GM20000 (cell line): ENCODE data around the gene ST6GALNAC4.

Experiments used
- DNase-seq: peaks from one replicate; pipeline ENCODE4 v3.0.0; 2012; ENCODE audit warnings: low spot score
- CTCF ChIP-seq: IDR thresholded peaks from 2 replicates; pipeline ENCODE4 v1.5.1; 2012; ENCODE audit warnings: mild to moderate bottlenecking, control low read depth; ENCODE audit errors: extremely low read depth, missing control alignments

Gene ST6GALNAC4

DNA sequence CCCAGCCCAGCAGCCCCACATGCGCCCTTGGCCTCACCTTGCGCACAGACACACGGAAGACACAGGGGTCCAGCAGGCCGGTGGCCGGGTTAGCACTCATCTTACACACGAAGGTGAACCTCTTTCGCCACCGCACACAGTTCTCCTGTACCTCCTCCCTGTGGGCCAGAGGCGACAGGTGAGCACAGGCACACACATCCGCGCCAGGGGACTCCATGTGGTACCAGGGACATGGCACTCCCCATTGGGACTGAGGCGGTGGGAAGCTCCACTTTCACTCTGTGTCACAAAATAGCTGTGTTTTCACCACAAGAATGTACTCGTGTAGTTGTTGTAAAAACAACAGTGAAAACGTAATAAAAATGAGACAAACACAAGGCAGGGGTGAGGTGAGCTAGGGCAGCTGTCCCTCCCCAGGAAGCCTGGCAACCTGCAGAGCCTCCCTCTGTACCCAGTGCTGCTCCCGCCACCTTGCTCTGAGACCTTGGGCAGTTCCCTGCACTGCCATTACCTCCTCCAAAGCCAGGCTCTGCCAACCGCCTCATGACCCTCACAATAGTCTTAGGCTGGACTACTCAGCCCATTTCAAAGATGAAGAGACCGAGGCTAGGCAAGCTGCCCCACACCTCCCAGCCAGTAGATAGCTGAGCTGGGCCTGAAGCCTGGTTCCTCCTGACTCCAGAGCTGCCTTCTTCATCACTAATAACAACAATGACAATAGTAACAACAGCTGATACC, 37.1 kb upstream of the ST6GALNAC4 start:
- DNase-seq: no peak
- no peak for TF ChIP-seq CTCF

DNA sequence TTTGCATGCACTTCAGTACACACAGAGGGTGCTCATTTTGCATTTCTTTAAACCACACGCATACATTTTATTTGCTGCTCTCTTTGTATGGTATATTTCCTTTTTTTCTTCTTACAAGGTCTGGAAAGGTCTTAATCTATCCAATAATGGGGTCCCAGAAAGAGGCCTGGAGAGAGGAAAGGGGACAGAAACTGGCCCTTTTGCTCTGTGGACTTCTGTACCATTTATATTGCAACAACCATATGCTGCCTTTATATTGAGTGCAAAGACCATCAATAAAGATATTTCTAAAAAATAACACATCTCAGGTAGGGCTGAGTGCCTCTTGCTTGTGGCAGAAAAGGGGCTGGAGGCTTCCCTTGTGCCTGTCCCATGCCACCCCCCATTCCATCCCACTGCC, 36.3 kb upstream of the ST6GALNAC4 start:
- no peak for TF ChIP-seq CTCF
- no peak for DNase-seq

DNA sequence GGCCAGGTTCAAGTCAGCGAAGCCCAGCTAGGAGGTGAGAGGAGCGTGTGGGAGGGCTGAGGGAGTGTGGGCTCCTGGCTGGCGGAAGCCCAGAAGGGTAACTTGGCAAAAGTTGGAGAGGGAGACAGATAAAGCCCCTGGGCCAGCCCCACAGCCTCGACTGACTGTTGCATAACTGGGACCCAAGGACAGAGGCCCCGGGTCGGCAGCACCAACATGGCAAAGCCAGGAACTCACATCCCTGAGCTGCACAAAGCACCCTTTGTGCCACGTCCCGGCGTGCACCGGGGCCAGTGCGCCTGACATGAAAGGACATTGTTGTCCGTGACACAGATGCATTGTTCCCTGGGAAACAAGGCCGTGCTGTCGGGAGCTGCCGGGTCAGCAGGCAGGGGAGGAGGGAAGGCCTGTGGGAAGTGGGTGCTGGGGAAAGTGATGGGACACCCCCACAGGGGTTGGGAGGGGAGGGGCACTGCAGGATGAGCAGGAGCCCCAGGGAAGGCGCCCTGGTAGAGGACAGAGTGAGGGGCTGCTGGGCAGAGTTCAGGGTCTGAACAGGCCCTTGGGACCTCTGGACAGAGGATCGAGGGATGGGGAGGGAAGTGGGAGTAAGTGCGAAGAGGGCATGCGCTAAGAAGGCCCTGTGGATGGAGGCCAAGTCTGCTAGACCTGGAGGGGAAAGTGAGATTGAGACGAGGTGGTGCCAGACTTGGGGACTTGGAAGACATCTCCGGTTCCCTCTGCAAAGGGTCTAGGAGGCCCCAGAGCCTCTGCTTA, 33.9 kb upstream of the ST6GALNAC4 start:
- no peak for DNase-seq
- TF ChIP-seq CTCF: no peak

DNA sequence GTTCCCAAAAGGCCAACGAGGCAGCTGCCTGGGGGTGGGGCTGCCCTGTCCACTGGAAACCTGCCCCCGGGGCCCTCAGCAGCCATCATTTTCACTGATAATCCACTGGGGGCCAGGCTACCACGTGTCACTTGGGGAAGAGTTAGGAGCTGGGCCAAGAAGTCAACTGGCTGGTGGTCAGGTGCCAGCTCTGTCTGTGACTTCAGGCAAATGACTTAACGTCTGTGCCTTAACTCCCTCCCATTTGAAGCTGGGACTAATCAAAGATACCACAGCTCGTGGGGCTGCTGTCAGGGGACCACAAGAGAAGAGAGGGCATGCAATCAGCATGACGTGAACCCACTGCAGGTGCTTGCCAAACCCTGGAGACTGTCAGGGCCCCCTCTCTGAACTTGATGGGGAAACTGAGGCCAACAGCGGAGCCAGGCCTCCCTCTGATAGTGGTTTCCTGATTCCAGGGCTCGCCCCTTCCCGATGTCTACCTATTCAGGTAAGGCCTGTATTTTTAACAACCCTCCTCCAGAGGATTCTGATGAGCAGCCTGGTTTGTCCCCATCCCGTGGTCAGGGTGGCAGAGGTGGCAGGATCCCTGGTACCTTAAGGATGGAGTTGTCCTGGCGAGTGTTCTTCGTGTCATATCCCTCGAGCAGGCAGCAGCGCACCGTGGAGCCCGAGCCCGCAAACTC, 33.1 kb upstream of the ST6GALNAC4 start:
- no peak for TF ChIP-seq CTCF
- no peak for DNase-seq

DNA sequence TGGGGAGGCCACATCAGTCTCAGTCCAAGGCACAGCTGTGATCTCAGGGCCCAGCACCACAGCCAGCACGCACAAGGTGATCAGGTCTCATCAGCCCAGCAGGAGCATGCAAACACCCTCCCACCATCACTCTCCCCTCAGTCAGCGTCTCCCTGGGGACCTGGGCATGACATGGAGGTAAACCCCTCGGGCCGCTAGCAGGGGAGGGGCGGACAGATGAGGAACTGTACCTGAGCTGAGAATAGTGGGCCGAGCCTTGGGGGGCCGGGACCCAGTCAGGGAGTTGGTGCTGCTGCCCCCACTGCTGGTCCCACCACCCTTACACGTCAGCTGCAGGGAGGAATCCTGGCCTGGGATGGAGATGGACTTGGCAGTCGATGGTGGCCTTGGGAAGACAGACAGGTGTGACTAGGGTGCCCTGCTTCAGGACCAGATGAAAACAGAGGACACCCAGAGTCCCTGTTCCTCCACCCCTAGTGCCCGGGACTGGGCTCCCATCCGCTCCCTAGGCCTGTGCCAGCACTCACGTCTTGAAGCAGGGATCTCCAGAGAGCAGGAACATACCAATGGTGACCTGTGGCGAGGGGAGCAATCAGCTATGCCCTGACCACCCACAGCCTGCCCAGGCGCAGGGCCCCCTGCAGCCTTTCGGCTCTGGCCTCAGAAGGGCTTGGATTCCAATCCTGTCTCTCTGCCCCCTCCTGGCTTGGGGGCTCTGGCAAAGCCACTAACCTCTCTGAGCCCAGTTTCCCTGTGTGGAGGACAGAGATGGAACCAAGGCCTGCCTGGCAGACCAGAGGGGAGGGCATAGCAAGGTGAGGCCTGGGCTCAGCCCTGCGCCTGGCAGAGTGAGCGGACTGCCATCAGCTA, 31.2 kb upstream of the ST6GALNAC4 start:
- TF ChIP-seq CTCF: no peak
- DNase-seq: no peak

GRCh38 chr9:127946728-127947127, 29.9 kb upstream of the ST6GALNAC4 start:
- no peak for TF ChIP-seq CTCF
- no peak for DNase-seq
